ENCODE results near the gene ABCA1.
"Not testable (repeated sequence)": the region's sequence is repeated elsewhere in the genome, so short reads cannot be mapped to it uniquely, and the experiment has no call there.

Gene ABCA1

DNA sequence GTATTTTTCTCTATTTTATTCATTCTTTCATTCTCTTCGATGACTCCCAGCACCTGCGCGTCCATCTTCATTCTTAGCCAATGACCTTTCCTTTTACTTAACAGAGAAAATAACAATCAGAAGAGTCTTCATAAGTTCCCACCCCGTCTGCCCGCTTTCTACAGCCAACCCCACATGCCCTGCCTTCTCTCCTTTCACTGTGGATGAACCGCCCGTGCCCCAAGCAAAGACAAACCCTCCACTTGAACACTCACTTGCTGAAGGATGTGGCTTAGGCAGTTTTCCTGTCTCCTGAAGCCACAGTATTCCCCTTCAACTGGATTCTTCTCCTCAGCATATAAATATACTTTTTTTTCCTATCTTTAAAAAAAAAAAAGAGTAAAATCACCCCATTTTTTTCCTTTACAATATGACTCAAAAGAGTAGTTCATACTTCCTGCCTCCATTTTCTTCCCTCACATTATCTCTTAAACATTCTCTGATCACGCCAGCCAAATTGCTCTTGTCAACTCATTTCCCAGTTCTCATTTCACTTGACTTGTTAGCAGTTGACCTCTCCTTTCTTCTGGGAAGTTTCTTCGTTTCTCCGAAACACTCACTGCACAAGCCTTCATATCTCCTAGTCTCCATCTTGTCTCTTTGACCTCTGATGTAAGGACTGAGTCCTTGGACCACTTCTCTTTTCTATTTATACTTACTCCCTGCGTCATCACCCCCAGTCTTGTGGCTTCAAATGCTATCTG is 153.0 kb downstream of the ABCA1 start:
- TF ChIP-seq, protein P1, sequence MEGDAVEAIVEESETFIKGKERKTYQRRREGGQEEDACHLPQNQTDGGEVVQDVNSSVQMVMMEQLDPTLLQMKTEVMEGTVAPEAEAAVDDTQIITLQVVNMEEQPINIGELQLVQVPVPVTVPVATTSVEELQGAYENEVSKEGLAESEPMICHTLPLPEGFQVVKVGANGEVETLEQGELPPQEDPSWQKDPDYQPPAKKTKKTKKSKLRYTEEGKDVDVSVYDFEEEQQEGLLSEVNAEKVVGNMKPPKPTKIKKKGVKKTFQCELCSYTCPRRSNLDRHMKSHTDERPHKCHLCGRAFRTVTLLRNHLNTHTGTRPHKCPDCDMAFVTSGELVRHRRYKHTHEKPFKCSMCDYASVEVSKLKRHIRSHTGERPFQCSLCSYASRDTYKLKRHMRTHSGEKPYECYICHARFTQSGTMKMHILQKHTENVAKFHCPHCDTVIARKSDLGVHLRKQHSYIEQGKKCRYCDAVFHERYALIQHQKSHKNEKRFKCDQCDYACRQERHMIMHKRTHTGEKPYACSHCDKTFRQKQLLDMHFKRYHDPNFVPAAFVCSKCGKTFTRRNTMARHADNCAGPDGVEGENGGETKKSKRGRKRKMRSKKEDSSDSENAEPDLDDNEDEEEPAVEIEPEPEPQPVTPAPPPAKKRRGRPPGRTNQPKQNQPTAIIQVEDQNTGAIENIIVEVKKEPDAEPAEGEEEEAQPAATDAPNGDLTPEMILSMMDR (IDR thresholded peaks at IDR 0.05; ENCODE audit: control extremely low read depth, extremely low read depth, low read depth, missing control alignments): no peak
- DNase-seq (ENCODE audit: extremely low spot score): peak; percentile 52
- ChIA-PET CTCF (interaction anchor here (1.0 to 1.4 kb wide), 2 partner anchors 10 to 11 kb away, joined by 3 read pairs; partner anchors contain the start of gene NIPSNAP3B), POLR2A (interaction anchor here (0.5 to 1.1 kb wide), 2 partner anchors 28 to 573 kb away, joined by 3 to 10 read pairs; partner anchors contain the start of gene NIPSNAP3A)

DNA sequence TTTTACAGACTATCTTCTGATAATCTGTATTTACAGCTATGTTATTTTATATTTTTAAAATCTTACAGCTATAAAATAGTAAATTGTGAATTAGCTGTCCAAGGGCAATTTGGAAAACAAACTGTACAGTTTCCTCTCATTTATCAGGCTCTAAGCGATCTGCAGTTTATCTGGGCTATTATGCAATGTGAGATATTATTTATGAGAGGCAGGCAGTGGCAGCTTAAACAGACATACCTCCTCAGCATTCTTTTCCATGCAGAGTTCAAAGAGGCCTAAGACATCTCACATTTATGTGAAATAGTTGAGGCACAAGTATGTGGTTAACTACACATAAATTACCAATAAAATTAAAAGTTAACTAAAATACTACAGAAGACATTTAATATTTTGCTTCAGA is 153.8 kb downstream of the ABCA1 start:
- no peak for DNase-seq (ENCODE audit: extremely low spot score)
- ChIA-PET CTCF (interaction anchor here (0.9 to 1.4 kb wide), 3 partner anchors 9 to 13 kb away, joined by 3 to 4 read pairs (median 3); partner anchors contain the start of gene NIPSNAP3B), POLR2A (interaction anchor here (0.8 kb wide), 1 partner anchor 26 kb away, joined by 3 read pairs; no protein-coding TSS in a partner anchor)
- TF ChIP-seq, protein P1 (IDR thresholded peaks at IDR 0.05; ENCODE audit: control extremely low read depth, extremely low read depth, low read depth, missing control alignments): no peak

DNA sequence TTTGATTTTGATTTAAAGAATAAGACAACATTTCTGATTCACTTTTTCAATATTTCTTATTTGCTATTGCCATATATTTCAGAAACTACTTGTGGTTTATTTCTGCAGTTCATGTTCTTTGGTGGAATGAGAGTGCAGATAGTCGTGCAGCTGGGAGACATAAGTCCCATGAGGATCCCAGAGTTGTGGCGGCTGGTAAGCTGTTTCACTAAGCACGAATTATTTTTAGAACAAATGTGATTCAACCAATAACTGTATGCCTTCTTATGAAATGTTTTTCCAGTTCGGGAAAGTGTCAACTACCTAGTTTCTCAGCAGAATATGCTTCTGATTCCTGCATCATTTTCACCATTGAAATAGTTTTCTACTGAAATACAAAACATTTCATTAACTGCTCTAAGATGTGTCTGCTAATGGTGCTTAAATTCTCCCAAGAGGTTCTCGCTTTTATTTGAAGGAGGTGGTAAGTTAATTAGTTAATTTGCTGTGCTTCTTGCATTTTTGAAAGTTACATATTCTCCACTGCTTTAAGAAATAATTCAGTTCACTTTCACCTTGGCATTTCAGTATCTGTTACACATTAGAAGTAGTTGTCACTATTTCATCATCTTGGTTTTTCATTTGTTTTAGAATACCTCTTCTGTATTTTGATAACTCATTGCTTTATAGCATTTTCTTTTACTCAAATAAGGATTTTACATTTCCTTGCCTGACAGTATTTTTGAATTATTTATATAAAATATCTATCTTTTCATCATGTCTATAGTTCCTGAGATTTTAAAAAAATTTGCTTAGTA is 155.0 kb downstream of the ABCA1 start:
- no peak for DNase-seq (ENCODE audit: extremely low spot score)
- TF ChIP-seq, protein P1 (IDR thresholded peaks at IDR 0.05; ENCODE audit: control extremely low read depth, extremely low read depth, low read depth, missing control alignments): no peak
- ChIA-PET CTCF (no interaction called here), POLR2A (no interaction called here)

DNA sequence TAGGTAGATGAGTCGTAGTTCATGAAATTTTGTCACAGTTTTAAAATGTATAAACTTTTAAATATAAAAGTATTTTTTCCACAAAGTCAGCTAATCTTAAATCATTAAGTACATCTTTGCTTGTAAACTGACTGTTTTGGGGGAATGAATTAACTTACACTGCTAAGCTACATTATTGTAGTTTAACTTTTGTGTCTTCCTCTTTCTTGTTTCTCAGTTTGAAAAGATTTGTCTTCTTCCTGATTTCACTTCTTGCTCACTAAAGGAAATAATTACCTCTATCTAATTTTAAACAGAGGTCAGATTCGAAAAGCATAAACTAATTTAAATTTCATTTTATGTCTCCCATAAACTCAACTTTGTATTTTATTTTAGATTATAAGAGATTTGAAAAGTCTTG is 158.3 kb downstream of the ABCA1 start:
- no peak for DNase-seq (ENCODE audit: extremely low spot score)
- ChIA-PET CTCF (interaction anchor here (1.2 kb wide), 2 partner anchors 8 to 11 kb away, joined by 3 read pairs; no protein-coding TSS in a partner anchor), POLR2A (interaction anchor here (0.7 kb wide), 1 partner anchor 22 kb away, joined by 3 read pairs; no protein-coding TSS in a partner anchor)
- TF ChIP-seq, protein P1 (IDR thresholded peaks at IDR 0.05; ENCODE audit: control extremely low read depth, extremely low read depth, low read depth, missing control alignments): no peak

DNA sequence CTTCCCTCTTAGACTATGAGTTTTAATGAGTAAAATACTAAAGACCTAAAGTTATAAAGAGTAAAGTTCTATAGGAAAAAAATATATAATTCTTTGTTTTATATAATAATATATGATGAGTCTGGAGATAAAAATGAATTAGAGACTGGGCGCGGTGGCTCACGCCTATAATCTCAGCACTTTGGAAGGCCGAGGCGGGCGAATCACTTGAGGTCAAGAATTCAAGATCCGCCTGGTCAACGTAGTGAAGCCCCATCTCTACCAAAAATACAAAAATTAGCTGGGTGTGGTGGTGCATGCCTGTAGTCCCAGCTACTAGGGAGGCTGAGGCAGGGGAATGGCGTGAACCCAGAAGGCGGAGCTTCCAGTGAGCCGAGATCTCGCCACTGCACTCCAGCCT is 158.9 kb downstream of the ABCA1 start:
- CTCF ChIA-PET: interaction anchor here (1.2 kb wide), 2 partner anchors 9 to 12 kb away, joined by 3 read pairs; no protein-coding TSS in a partner anchor
- DNase-seq (ENCODE audit: extremely low spot score): not testable (repeated sequence)
- POLR2A ChIA-PET: interaction anchor here (0.7 kb wide), 1 partner anchor 21 kb away, joined by 3 read pairs; no protein-coding TSS in a partner anchor

DNA sequence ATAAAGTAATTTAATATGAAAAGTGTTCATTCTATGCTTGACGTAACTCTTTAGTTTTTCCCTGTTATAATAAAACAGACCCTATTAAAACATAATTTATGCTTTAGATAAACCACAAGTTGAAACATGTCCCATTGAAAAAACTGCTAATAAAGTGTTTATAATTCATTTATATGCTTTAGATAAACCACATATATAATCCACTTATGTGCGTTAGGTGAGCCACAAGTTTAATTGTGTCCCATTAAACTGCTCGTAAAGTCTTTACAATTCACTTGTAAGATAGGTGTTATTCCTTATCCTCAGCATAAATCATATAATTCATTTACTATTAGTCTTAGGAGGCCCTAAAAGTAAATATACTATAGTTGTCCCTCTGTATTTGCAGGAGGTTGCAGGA is 160.4 kb downstream of the ABCA1 start:
- TF ChIP-seq, protein P1 (IDR thresholded peaks at IDR 0.05; ENCODE audit: control extremely low read depth, extremely low read depth, low read depth, missing control alignments): no peak
- ChIA-PET CTCF (interaction anchor here (1.0 to 1.1 kb wide), 2 partner anchors 13 to 24 kb away, joined by 3 to 4 read pairs; no protein-coding TSS in a partner anchor), POLR2A (no interaction called here)
- DNase-seq (ENCODE audit: extremely low spot score): no peak
